Sigmoid colon (tissue), 7 donors: ENCODE data around the gene COP1. TPM values are rescaled to one million over a fixed set of nuclear protein-coding genes. Genes with fewer than 3 reads are reported as not detected.
A peak's percentile ranks its signal among the peaks of the same experiment; 100 is the strongest.

Experiments
- DNase-seq: peaks from one replicate; pipeline ENCODE4 v3.0.0-alpha.2; 2019
- H3K27ac ChIP-seq, 4 donors: fragments of 200-600 bp; sonication (generic); one replicate each; pipeline ENCODE4 v1.5.1; 2016 to 2019; ENCODE audit warnings: mild to moderate bottlenecking in 1 of 4
- H3K27me3 ChIP-seq, 3 donors: fragments of 200-600 bp; sonication (generic); one replicate each; pipeline ENCODE4 v1.5.1; 2019; ENCODE audit warnings: mild to moderate bottlenecking in 1 of 3
- H3K36me3 ChIP-seq, 4 donors: fragments of 200-600 bp; sonication (generic); one replicate each; pipeline ENCODE4 v1.5.1; 2016 to 2019
- H3K4me1 ChIP-seq, 4 donors: fragments of 200-600 bp; sonication (generic); one replicate each; pipeline ENCODE4 v1.5.1; 2017 to 2019
- H3K4me3 ChIP-seq, 4 donors: fragments of 200-600 bp; sonication (generic); one replicate each; pipeline ENCODE4 v1.5.1; 2017 to 2019; ENCODE audit warnings: mild to moderate bottlenecking in 2 of 4, moderate library complexity in 1 of 4
- H3K9me3 ChIP-seq, 4 donors: fragments of 200-600 bp in 3 of 4; sonication (generic) in 3 of 4; one replicate each; pipeline versions ENCODE4 v1.5.1 to v1.6.1; 2013 to 2019
- EP300 ChIP-seq, 4 donors: sonication (generic); formaldehyde crosslinking; IDR thresholded peaks; one replicate each; pipeline ENCODE4 v1.6.1; 2017; ENCODE audit warnings: antibody characterized with exemption in 4 of 4
- POLR2A ChIP-seq, 2 donors: fragments of 450-650 bp; IDR thresholded peaks; one replicate each; pipeline ENCODE4 v1.6.1; 2016; ENCODE audit warnings: antibody characterized with exemption in 2 of 2, mild to moderate bottlenecking in 2 of 2, moderate library complexity in 2 of 2
- POLR2AphosphoS5 ChIP-seq, 4 donors: sonication (generic); formaldehyde crosslinking; IDR thresholded peaks; one replicate each; pipeline ENCODE4 v1.6.1; 2017; ENCODE audit warnings: antibody characterized with exemption in 4 of 4
- WGBS, 2 donors: extraction: QIAGEN DNeasy Blood & Tissue Kit; methylation state at CpG; one replicate each; pipeline ENCODE4 v1.1.7; 2013; 5-methylcytosine and 5-hydroxymethylcytosine counted together
- intact Hi-C: fragments of 100-400 bp; cut with DNase I; formaldehyde crosslinking; loops from one replicate; pipeline ENCODE4 v1.15.1; 2023
- polyA plus RNA-seq, 3 donors: library from polyadenylated mRNA; stranded (reverse); fragments of 200-250 nt; gene quantifications; one replicate each; pipeline ENCODE4 v1.2.3, GENCODE V29; 2013
- total RNA-seq, 4 donors: library from RNA; depleted of rRNA; stranded (reverse); fragments of >200 nt; gene quantifications; one replicate each; pipeline ENCODE4 v1.1.0, GENCODE V29; 2016
- TF ChIP-seq, protein P1 (sequence below), 4 experiments: fragments of 450-650 bp in 3 of 4; fragments of 200-600 bp in 1 of 4; IDR thresholded peaks; one replicate each; pipeline ENCODE4 v1.5.1; 2016 to 2019; ENCODE audit warnings: antibody characterized with exemption in 4 of 4, mild to moderate bottlenecking in 3 of 4, moderate library complexity in 2 of 4
- donor health status: healthy with polysubstance abuse.
- donor health status: Bipolar disorder and iron deficiency.
- donor health status: healthy.

COP1 gene
- total and polyA plus RNA-seq, 7 donors, result 33.9 to 64.5 (median 55.9) TPM

DNA sequence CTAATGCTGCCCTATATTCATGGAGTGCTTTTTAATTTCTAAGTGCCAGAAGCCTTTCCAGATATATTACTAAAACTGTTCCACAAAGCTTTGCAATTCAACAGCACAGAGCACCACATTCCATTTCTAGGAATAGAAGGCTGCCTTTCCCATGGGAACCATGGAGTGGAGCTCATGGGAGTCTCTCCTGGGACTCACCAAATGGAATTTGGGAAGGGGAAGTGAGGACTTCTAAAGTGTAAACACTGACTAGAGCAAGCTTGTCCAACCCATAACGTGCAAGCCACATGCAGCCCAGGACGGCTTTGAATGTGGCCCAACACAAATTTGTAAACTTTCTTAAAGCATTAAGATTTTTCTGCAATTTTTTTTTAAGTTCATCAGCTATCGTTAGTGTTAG is 273.3 kb downstream of the COP1 start:
- H3K4me1 ChIP-seq, result no peaks in the 10 kb centered on the region
- peaks cover 0 to 6% (median 1%) of the 10 kb centered on the region in 4 donors for H3K9me3 ChIP-seq
- no peaks in the 10 kb centered on the region for H3K27me3 ChIP-seq
- peaks cover 0 to 6% (median 0%) of the 10 kb centered on the region in 4 donors for H3K36me3 ChIP-seq
- no peak for TF ChIP-seq EP300 (IDR thresholded peaks at IDR 0.05)
- no peak for TF ChIP-seq POLR2AphosphoS5 (IDR thresholded peaks at IDR 0.05)
- TF ChIP-seq, protein P1, sequence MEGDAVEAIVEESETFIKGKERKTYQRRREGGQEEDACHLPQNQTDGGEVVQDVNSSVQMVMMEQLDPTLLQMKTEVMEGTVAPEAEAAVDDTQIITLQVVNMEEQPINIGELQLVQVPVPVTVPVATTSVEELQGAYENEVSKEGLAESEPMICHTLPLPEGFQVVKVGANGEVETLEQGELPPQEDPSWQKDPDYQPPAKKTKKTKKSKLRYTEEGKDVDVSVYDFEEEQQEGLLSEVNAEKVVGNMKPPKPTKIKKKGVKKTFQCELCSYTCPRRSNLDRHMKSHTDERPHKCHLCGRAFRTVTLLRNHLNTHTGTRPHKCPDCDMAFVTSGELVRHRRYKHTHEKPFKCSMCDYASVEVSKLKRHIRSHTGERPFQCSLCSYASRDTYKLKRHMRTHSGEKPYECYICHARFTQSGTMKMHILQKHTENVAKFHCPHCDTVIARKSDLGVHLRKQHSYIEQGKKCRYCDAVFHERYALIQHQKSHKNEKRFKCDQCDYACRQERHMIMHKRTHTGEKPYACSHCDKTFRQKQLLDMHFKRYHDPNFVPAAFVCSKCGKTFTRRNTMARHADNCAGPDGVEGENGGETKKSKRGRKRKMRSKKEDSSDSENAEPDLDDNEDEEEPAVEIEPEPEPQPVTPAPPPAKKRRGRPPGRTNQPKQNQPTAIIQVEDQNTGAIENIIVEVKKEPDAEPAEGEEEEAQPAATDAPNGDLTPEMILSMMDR (IDR thresholded peaks at IDR 0.05), result no peak
- TF ChIP-seq POLR2A (IDR thresholded peaks at IDR 0.05), result no peak
- H3K4me3 ChIP-seq, result no peak overlapping the region
- no peak for DNase-seq
- 81 to 86% methylated on average over 3 of the region's 3 CpGs for WGBS, 2 donors
- intact Hi-C loops, result no loop called here
- H3K27ac ChIP-seq, result no peak overlapping the region

DNA sequence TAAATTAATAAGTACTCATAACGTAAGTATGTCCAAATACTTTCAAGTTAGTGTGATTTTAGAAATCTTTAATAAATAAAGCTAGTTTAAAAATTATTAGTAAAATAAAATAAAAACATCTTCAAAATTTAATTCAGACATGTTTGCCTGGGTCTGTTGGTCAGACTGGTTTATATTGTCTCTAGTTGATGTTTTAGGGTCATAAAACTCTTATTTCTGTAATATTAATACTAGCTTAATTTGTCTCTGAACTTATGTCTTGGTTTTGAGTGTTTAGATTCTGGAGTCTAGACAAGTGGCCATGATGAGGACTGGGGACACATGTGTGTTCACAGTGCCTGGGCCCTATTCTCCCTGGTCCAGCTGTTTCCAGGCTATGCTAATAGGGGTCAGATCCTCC is 279.1 kb downstream of the COP1 start:
- Histone ChIP-seq H3K27ac (no peak overlapping the region), H3K27me3 (no peaks in the 10 kb centered on the region), H3K9me3 (peaks cover 0 to 7% (median 1%) of the 10 kb centered on the region in 4 donors), H3K36me3 (peaks cover 0 to 4% (median 0%) of the 10 kb centered on the region in 4 donors), H3K4me1 (no peaks in the 10 kb centered on the region), H3K4me3 (no peak overlapping the region)
- 99 to 100% methylated on average over 1 of the region's 1 CpG for WGBS, 2 donors
- DNase-seq, result no peak
- intact Hi-C loops, result no loop called here
- no peak for TF ChIP-seq EP300 (IDR thresholded peaks at IDR 0.05)
- no peak for TF ChIP-seq POLR2A (IDR thresholded peaks at IDR 0.05)
- TF ChIP-seq POLR2AphosphoS5 (IDR thresholded peaks at IDR 0.05), result no peak
- TF ChIP-seq, protein P1 (IDR thresholded peaks at IDR 0.05), result no peak

DNA sequence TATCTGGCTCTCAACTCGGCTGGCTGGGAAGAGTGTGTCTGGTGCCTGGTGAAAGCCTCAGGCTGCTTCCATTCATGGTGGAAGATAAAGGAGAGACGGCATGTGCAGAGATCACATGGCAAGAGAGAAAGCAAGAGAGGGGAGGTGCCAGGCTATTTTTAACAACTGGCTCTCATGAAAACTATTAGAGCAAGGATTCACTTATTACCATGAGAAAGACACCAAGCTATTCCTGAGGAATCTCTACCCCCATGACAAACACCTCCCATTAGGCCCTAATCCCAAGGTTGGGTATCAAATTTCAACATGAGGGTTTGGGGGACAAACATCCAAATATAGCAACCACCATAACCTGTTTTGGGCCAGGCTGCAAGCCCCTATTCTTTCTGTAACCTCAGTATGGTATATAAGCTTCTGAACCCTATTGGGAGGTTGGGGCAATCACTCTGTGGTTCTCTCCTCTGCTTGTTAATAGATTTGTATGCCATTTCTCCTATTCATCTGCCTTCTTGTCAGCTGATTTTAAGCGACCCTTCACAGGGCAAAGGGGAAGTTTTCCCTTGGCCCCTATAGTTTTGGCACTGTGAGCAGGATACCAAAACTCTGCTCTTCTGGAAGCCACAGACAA is 284.7 kb downstream of the COP1 start:
- H3K27ac ChIP-seq, result no peak overlapping the region
- H3K9me3 ChIP-seq, result no peaks in the 10 kb centered on the region
- H3K4me1 ChIP-seq, result peaks cover 0 to 6% (median 0%) of the 10 kb centered on the region in 4 donors
- peaks cover 0 to 4% (median 0%) of the 10 kb centered on the region in 4 donors for H3K36me3 ChIP-seq
- intact Hi-C loops, result no loop called here
- H3K4me3 ChIP-seq, result no peak overlapping the region
- 84 to 88% methylated on average over 3 of the region's 3 CpGs for WGBS, 2 donors
- DNase-seq, result no peak
- TF ChIP-seq POLR2A (IDR thresholded peaks at IDR 0.05) (no peak), EP300 (IDR thresholded peaks at IDR 0.05) (no peak), POLR2AphosphoS5 (IDR thresholded peaks at IDR 0.05) (no peak)
- TF ChIP-seq, protein P1 (IDR thresholded peaks at IDR 0.05), result no peak
- H3K27me3 ChIP-seq, result no peaks in the 10 kb centered on the region

DNA sequence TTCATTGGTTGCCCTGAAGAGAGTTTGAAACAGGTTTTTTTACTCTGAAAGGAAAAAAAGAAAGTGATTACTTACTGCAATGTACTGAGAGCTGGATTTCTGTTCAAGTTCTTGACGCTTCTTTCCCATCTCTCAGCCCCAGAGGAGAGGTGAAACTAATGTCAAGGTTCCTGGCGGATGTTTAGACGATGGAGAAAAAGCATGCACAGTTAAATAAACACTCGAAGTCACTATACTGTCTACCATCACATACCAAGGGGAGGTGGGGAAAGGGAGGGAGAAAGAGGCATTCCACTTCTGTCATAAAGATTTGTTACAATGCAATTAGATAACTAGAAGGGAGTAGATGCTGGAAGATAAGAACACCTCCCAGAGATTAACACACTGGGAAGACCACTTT is 286.7 kb downstream of the COP1 start:
- DNase-seq, result no peak
- H3K27me3 ChIP-seq, result no peaks in the 10 kb centered on the region
- TF ChIP-seq POLR2AphosphoS5 (IDR thresholded peaks at IDR 0.05), result peak in 1 of 4 donors; percentile 14
- no peak for TF ChIP-seq POLR2A (IDR thresholded peaks at IDR 0.05)
- no peak overlapping the region for H3K27ac ChIP-seq
- intact Hi-C loops, result no loop called here
- WGBS, 2 donors, result 75 to 85% methylated on average over 4 of the region's 4 CpGs
- H3K4me1 ChIP-seq, result peaks cover 0 to 6% (median 0%) of the 10 kb centered on the region in 4 donors
- H3K9me3 ChIP-seq, result no peaks in the 10 kb centered on the region
- no peaks in the 10 kb centered on the region for H3K36me3 ChIP-seq
- no peak overlapping the region for H3K4me3 ChIP-seq

DNA sequence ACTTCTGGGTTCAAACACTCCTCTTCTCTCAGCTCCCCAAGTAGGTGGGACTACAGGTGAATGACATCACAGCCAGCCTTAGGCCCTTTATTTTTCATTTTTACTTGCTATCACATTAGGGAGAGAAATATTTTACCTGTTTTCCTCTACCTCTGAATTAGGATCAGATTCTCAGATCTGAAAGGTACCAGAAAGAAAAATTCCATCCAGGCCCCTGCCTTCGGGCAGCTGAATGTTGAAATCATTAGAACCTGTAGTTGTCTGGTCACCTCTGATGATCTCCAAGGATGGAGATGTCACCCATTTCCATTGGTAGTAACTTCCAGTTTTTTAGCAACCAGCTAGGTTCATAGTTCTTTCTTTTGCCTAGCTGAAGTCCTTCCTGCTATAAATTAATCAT is 288.1 kb downstream of the COP1 start:
- Histone ChIP-seq H3K9me3 (no peaks in the 10 kb centered on the region), H3K4me3 (no peak overlapping the region), H3K27ac (no peak overlapping the region), H3K27me3 (no peaks in the 10 kb centered on the region), H3K36me3 (no peaks in the 10 kb centered on the region), H3K4me1 (peaks cover 0 to 6% (median 0%) of the 10 kb centered on the region in 4 donors)
- no peak for TF ChIP-seq POLR2A (IDR thresholded peaks at IDR 0.05)
- TF ChIP-seq, protein P1 (IDR thresholded peaks at IDR 0.05), result no peak
- TF ChIP-seq POLR2AphosphoS5 (IDR thresholded peaks at IDR 0.05), result no peak
- TF ChIP-seq EP300 (IDR thresholded peaks at IDR 0.05), result no peak
- intact Hi-C loops, result no loop called here
- no peak for DNase-seq
- 93 to 96% methylated on average over 1 of the region's 1 CpG for WGBS, 2 donors
